OCI-LY1 (cell line): Measurements from ENCODE around the gene CMTR1.

ENCODE experiments used
- H2AFZ ChIP-seq: fragments of 200-600 bp; sonication (generic), shearing (Covaris generic); 2 replicates; pipeline ENCODE4 v1.6.0; 2014; ENCODE audit warnings: antibody characterized with exemption, mild to moderate bottlenecking, low read length
- H3F3A ChIP-seq: fragments of 200-600 bp; sonication (generic), shearing (Covaris generic); 2 replicates; pipeline ENCODE4 v1.6.0; 2014; ENCODE audit warnings: mild to moderate bottlenecking, antibody characterized with exemption, low read length, moderate library complexity; ENCODE audit not compliant: insufficient read depth
- H3K27ac ChIP-seq: fragments of 200-600 bp; sonication (generic); 2 replicates; pipeline ENCODE4 v1.5.1; 2014; ENCODE audit warnings: low read length, mixed run types, mild to moderate bottlenecking, low read depth; ENCODE audit not compliant: poor library complexity, severe bottlenecking
- H3K27me3 ChIP-seq: fragments of 200-600 bp; sonication (generic); 2 replicates; pipeline ENCODE4 v1.6.0; 2014; ENCODE audit warnings: antibody characterized with exemption, mild to moderate bottlenecking, low read length, moderate library complexity; ENCODE audit not compliant: insufficient read depth
- H3K36me3 ChIP-seq: fragments of 200-600 bp; sonication (generic); 2 replicates; pipeline ENCODE4 v1.6.1; 2014; ENCODE audit warnings: mild to moderate bottlenecking, antibody characterized with exemption, low read length, moderate library complexity, mixed read lengths; ENCODE audit not compliant: insufficient read depth
- H3K4me1 ChIP-seq: fragments of 200-600 bp; sonication (generic); 2 replicates; pipeline ENCODE4 v1.5.1; 2014; ENCODE audit warnings: mild to moderate bottlenecking, low read length, moderate library complexity; ENCODE audit not compliant: insufficient read depth, severe bottlenecking
- H3K4me2 ChIP-seq: fragments of 200-600 bp; sonication (generic), shearing (Covaris generic); 2 replicates; pipeline ENCODE4 v1.6.1; 2014; ENCODE audit warnings: low read length
- H3K4me3 ChIP-seq: fragments of 200-600 bp; sonication (generic); 2 replicates; pipeline ENCODE4 v1.5.1; 2014; ENCODE audit warnings: low read length, low read depth, mild to moderate bottlenecking, mixed read lengths; ENCODE audit not compliant: poor library complexity, severe bottlenecking
- H3K79me2 ChIP-seq: fragments of 200-600 bp; shearing (Covaris generic); 2 replicates; pipeline ENCODE4 v1.6.1; 2016; ENCODE audit warnings: mixed run types, low read length, mixed read lengths; ENCODE audit not compliant: insufficient read depth
- H3K9ac ChIP-seq: fragments of 200-600 bp; sonication (generic), shearing (Covaris generic); 2 replicates; pipeline ENCODE4 v1.6.1; 2014; ENCODE audit warnings: mild to moderate bottlenecking, low read length, mixed read lengths
- H3K9me2 ChIP-seq: fragments of 200-600 bp; sonication (generic), shearing (Covaris generic); 2 replicates; pipeline ENCODE4 v1.6.1; 2014; ENCODE audit warnings: low read depth, mild to moderate bottlenecking, low read length, mixed read lengths
- H3K9me3 ChIP-seq: fragments of 200-600 bp; shearing (Covaris generic); 2 replicates; pipeline ENCODE4 v1.6.1; 2014; ENCODE audit warnings: low read length, mixed read lengths
- H4K20me1 ChIP-seq: fragments of 200-600 bp; sonication (generic), shearing (Covaris generic); 2 replicates; pipeline ENCODE4 v1.6.0; 2016; ENCODE audit warnings: mild to moderate bottlenecking, low read length; ENCODE audit not compliant: insufficient read depth
- EZH2 ChIP-seq: fragments of 200-600 bp; sonication (generic), shearing (Covaris generic); IDR thresholded peaks from 2 replicates; pipeline ENCODE4 v1.8.0; 2017; ENCODE audit warnings: borderline replicate concordance, mixed run types, mild to moderate bottlenecking, antibody characterized with exemption, low read length, moderate library complexity, mixed read lengths
- TF ChIP-seq, protein P1 (sequence below): fragments of 200-600 bp; sonication (generic), shearing (Covaris generic); IDR thresholded peaks from 2 replicates; pipeline ENCODE4 v1.5.1; 2017; ENCODE audit warnings: mild to moderate bottlenecking, antibody characterized with exemption, low read length, moderate library complexity, mixed read lengths

The CMTR1 gene

DNA sequence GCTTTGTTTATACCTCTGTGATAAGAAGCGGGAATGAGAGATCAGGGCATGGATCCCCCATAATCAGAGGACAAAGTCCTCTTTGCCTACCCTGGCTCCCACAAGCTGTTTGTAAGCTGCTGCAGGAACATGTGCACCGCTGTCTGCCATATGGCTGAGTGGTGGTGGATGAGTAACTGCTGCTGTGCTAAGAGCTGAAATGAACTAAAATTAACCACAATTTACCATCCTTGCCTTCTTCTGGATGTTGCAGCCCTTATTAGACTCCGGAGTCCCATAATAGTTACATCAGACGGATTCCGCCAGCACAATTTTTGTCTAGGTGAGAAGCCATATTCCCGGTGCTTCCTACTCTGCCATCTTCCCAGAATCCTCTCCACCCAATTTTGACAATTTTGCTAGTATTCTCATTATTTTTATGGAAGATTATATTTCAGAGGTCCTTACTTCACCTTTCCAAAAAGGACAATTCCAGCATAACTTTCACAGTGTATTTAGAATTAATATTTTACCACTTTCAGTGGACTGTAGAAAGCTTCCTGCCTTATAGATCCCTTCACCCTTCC, 6.0 kb upstream of the CMTR1 start:
- H3K27me3 ChIP-seq: no peaks in the 10 kb centered on the region
- H2AFZ ChIP-seq: no peak overlapping the region
- no peaks in the 10 kb centered on the region for H3K9me2 ChIP-seq
- no peaks in the 10 kb centered on the region; the same call in 1 of the 2 replicates for H3K36me3 ChIP-seq
- no peaks in the 10 kb centered on the region for H3F3A ChIP-seq
- H3K4me1 ChIP-seq: peaks cover 4% of the 10 kb centered on the region
- H3K9me3 ChIP-seq: no peaks in the 10 kb centered on the region
- no peaks in the 10 kb centered on the region for H3K79me2 ChIP-seq
- H3K4me3 ChIP-seq: no peak overlapping the region
- no peak overlapping the region for H3K4me2 ChIP-seq
- TF ChIP-seq, protein P1, sequence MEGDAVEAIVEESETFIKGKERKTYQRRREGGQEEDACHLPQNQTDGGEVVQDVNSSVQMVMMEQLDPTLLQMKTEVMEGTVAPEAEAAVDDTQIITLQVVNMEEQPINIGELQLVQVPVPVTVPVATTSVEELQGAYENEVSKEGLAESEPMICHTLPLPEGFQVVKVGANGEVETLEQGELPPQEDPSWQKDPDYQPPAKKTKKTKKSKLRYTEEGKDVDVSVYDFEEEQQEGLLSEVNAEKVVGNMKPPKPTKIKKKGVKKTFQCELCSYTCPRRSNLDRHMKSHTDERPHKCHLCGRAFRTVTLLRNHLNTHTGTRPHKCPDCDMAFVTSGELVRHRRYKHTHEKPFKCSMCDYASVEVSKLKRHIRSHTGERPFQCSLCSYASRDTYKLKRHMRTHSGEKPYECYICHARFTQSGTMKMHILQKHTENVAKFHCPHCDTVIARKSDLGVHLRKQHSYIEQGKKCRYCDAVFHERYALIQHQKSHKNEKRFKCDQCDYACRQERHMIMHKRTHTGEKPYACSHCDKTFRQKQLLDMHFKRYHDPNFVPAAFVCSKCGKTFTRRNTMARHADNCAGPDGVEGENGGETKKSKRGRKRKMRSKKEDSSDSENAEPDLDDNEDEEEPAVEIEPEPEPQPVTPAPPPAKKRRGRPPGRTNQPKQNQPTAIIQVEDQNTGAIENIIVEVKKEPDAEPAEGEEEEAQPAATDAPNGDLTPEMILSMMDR: no peak
- no peak for TF ChIP-seq EZH2
- no peaks in the 10 kb centered on the region for H4K20me1 ChIP-seq
- no peak overlapping the region for H3K9ac ChIP-seq
- no peak overlapping the region for H3K27ac ChIP-seq

DNA sequence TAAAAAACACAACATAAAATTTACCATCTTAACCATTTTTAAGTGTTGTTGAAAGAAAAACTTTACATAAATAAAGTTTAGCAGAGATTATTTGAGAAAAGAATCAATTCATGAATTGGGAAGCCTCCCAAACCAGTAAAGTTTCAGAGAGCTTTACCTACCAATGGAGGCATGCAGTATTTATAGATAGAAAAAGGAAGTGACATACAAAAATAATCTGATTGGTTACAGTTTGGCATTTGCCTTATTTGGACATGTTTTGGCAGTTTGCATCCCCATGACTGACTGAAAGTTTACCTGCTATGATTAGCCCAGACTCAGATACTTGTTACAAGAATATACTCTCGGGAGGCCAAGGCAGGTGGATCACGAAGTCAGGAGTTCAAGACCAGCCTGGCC, 3.7 kb upstream of the CMTR1 start:
- H4K20me1 ChIP-seq: no peaks in the 10 kb centered on the region
- no peak for TF ChIP-seq EZH2
- TF ChIP-seq, protein P1: no peak
- H3K4me2 ChIP-seq: no peak overlapping the region
- no peaks in the 10 kb centered on the region for H3F3A ChIP-seq
- no peak overlapping the region for H3K27ac ChIP-seq
- H3K9ac ChIP-seq: no peak overlapping the region
- H3K4me3 ChIP-seq: no peak overlapping the region
- no peaks in the 10 kb centered on the region for H3K9me2 ChIP-seq
- H3K36me3 ChIP-seq: no peaks in the 10 kb centered on the region; the same call in 1 of the 2 replicates
- no peaks in the 10 kb centered on the region for H3K79me2 ChIP-seq
- H3K4me1 ChIP-seq: peaks cover 17% of the 10 kb centered on the region
- no peaks in the 10 kb centered on the region for H3K9me3 ChIP-seq
- H3K27me3 ChIP-seq: no peaks in the 10 kb centered on the region
- no peak overlapping the region for H2AFZ ChIP-seq

DNA sequence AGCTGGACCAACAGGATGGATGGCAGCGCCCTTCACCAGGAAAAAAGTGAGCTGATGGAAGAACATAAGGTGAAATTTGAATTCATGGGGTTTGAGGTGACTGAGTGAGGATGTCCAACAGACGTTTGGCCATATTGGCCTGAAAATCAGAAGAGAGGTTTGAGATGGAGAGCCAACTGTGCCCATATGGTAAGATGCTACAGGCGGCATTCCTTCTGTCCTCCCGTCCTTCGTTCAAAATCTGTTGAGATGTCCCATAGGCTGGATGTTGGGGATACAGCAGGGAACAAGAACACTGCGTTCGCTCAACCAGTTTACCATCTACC, 468 bp upstream of the CMTR1 start:
- peak overlapping the region; percentile 76 for H3K4me2 ChIP-seq
- no peaks in the 10 kb centered on the region for H3F3A ChIP-seq
- peak overlapping the region; percentile 32 for H3K27ac ChIP-seq
- H4K20me1 ChIP-seq: no peaks in the 10 kb centered on the region
- H3K9me2 ChIP-seq: no peaks in the 10 kb centered on the region
- peak overlapping the region; percentile 97 for H2AFZ ChIP-seq
- no peaks in the 10 kb centered on the region for H3K9me3 ChIP-seq
- H3K27me3 ChIP-seq: no peaks in the 10 kb centered on the region
- H3K4me3 ChIP-seq: peak overlapping the region; percentile 88
- H3K9ac ChIP-seq: peak overlapping the region; percentile 90
- peaks cover 14% of the 10 kb centered on the region for H3K36me3 ChIP-seq
- H3K79me2 ChIP-seq: no peaks in the 10 kb centered on the region
- H3K4me1 ChIP-seq: peaks cover 31% of the 10 kb centered on the region
- TF ChIP-seq EZH2: no peak
- TF ChIP-seq, protein P1: no peak
